ENCODE data around the gene SMC6.
A peak's percentile ranks its signal among the peaks of the same experiment; 100 is the strongest.

The SMC6 gene

GRCh38 chr2:17728210-17728609 lies 25.4 kb downstream of the SMC6 start:
- TF ChIP-seq CTCF (IDR thresholded peaks at IDR 0.05; ENCODE audit: control insufficient read depth, insufficient read depth, low read depth, low read length, missing control alignments): no peak
- no peak for DNase-seq (ENCODE audit: low read depth)
- H3K4me3 ChIP-seq (ENCODE audit: control insufficient read depth, low read depth, low read length): no peak overlapping the region

- DNase-seq (ENCODE audit: low read depth): no peak
Measured at GRCh38 chr2:17719562-17720371, 33.8 kb downstream of the SMC6 start.

GRCh38 chr2:17718689-17719088 lies 34.9 kb downstream of the SMC6 start:
- no peak for TF ChIP-seq CTCF (IDR thresholded peaks at IDR 0.05; ENCODE audit: control insufficient read depth, insufficient read depth, low read depth, low read length, missing control alignments)
- no peak overlapping the region for H3K4me3 ChIP-seq (ENCODE audit: control insufficient read depth, low read depth, low read length)
- no peak for DNase-seq (ENCODE audit: low read depth)

More at GRCh38 chr2:17719562-17720371, 33.8 kb downstream of the SMC6 start:
- TF ChIP-seq CTCF (IDR thresholded peaks at IDR 0.05; ENCODE audit: control insufficient read depth, insufficient read depth, low read depth, low read length, missing control alignments): peak; percentile 67
- no peak overlapping the region for H3K4me3 ChIP-seq (ENCODE audit: control insufficient read depth, low read depth, low read length)

- no peak for DNase-seq (ENCODE audit: low read depth)
- no peak for TF ChIP-seq CTCF (IDR thresholded peaks at IDR 0.05; ENCODE audit: control insufficient read depth, insufficient read depth, low read depth, low read length, missing control alignments)
- H3K4me3 ChIP-seq (ENCODE audit: control insufficient read depth, low read depth, low read length): no peak overlapping the region
Measured at GRCh38 chr2:17717666-17718065, 35.9 kb downstream of the SMC6 start.

GRCh38 chr2:17713291-17713690 lies 40.3 kb downstream of the SMC6 start:
- TF ChIP-seq CTCF (IDR thresholded peaks at IDR 0.05; ENCODE audit: control insufficient read depth, insufficient read depth, low read depth, low read length, missing control alignments): no peak
- no peak for DNase-seq (ENCODE audit: low read depth)
- no peak overlapping the region for H3K4me3 ChIP-seq (ENCODE audit: control insufficient read depth, low read depth, low read length)

GRCh38 chr2:17710547-17711248 lies 42.9 kb downstream of the SMC6 start:
- no peak overlapping the region for H3K4me3 ChIP-seq (ENCODE audit: control insufficient read depth, low read depth, low read length)
- DNase-seq (ENCODE audit: low read depth): no peak
- TF ChIP-seq CTCF (IDR thresholded peaks at IDR 0.05; ENCODE audit: control insufficient read depth, insufficient read depth, low read depth, low read length, missing control alignments): no peak
